HepG2 (cell line): Measurements from ENCODE around the gene KCNMB2. TPM values are rescaled to one million over a fixed set of nuclear protein-coding genes. Genes with fewer than 3 reads are reported as not detected.

Experiments used
- ATAC-seq: fragments of 200-7000 bp; cut with Tn5 transposase; 3 replicates; pipeline ENCODE4 v1.9.1; 2020; ENCODE audit warnings: mild to moderate bottlenecking, moderate library complexity
- BruUV-seq: library from RNA; stranded (reverse); fragments of 400-500 nt; replicated peaks from 2 replicates; lab custom pipeline; 2021; lab: Mats Ljungman, UMichigan
- CTCF ChIA-PET: fragments of 300-600 bp; formaldehyde crosslinking; extraction: SDS; loops from one replicate; lab custom pipeline; 2021; ENCODE audit warnings: low total read pairs, inconsistent platforms, low intra/inter-chr PET ratio; lab: Yijun Ruan, JAX
- POLR2A ChIA-PET: fragments of 350-600 bp; sonication (Branson Sonifier 250); formaldehyde crosslinking; loops from one replicate; lab custom pipeline; 2020; ENCODE audit warnings: antibody characterized with exemption, inconsistent platforms; lab: Yijun Ruan, JAX
- DNase-seq: peaks from one replicate; pipeline ENCODE4 v3.0.0-alpha.2; 2015; ENCODE audit warnings: low spot score
- FAIRE-seq: peaks from 3 replicates; lab custom pipeline; 2011; peaks lifted over from hg19 to GRCh38; lab: Jason Lieb, UNC
- H2AFZ ChIP-seq: one replicate; pipeline ENCODE4 v1.6.1; 2011; ENCODE audit warnings: low read length, inconsistent platforms
- H3K27ac ChIP-seq: fragments of 300-600 bp; 3 replicates; pipeline ENCODE4 v1.8.0; 2011; ENCODE audit warnings: mixed run types, mild to moderate bottlenecking, mixed read lengths, low read length, inconsistent platforms; ENCODE audit not compliant: insufficient read depth; ENCODE audit errors: extremely low read length
- H3K27me3 ChIP-seq, 2 experiments: fragments of 200-600 bp in 1 of 2; 2 replicates in 1 of 2; 3 replicates in 1 of 2; pipeline versions ENCODE4 v1.6.0 to v1.8.0; 2011; ENCODE audit warnings: low read length in 2 of 2, mild to moderate bottlenecking in 2 of 2, moderate library complexity in 2 of 2, inconsistent platforms in 1 of 2; ENCODE audit not compliant: insufficient read depth in 2 of 2, control insufficient read depth in 1 of 2
- H3K36me3 ChIP-seq, 2 experiments: fragments of 200-600 bp in 1 of 2; replicated peaks in 1 of 2; 2 replicates in 1 of 2; 3 replicates in 1 of 2; pipeline versions ENCODE4 v1.5.1 to v1.8.0; 2011; ENCODE audit warnings: low read length in 2 of 2, inconsistent platforms in 1 of 2; ENCODE audit not compliant: insufficient read depth in 2 of 2, control insufficient read depth in 1 of 2
- H3K4me1 ChIP-seq: 2 replicates; pipeline ENCODE4 v1.5.1; 2012; ENCODE audit warnings: low read length, inconsistent platforms; ENCODE audit not compliant: insufficient read depth
- H3K4me2 ChIP-seq: 2 replicates; pipeline ENCODE4 v1.6.0; 2011; ENCODE audit warnings: low read depth, low read length, inconsistent platforms
- H3K4me3 ChIP-seq, 3 experiments: fragments of 200-600 bp in 1 of 3; sonication (generic), shearing (Covaris generic) in 1 of 3; replicated peaks in 1 of 3; 2 replicates each; pipeline ENCODE4 v1.5.1; 2011 to 2016; ENCODE audit warnings: low read length in 3 of 3, inconsistent platforms in 2 of 3, low read depth in 2 of 3, mild to moderate bottlenecking in 2 of 3, control low read depth in 1 of 3, mixed read lengths in 1 of 3; ENCODE audit not compliant: insufficient read depth in 1 of 3
- H3K79me2 ChIP-seq: one replicate; pipeline ENCODE4 v1.6.1; 2011; ENCODE audit warnings: low read length, inconsistent platforms; ENCODE audit not compliant: insufficient read depth
- H3K9ac ChIP-seq: 2 replicates; pipeline ENCODE4 v1.6.0; 2011; ENCODE audit warnings: mild to moderate bottlenecking, low read depth, low read length, inconsistent platforms; ENCODE audit not compliant: insufficient read depth
- H3K9me3 ChIP-seq: 2 replicates; pipeline ENCODE4 v1.5.1; 2012; ENCODE audit warnings: mild to moderate bottlenecking, low read length
- H4K20me1 ChIP-seq: 2 replicates; pipeline ENCODE4 v1.6.0; 2011; ENCODE audit warnings: inconsistent platforms, mild to moderate bottlenecking, low read length, moderate library complexity; ENCODE audit not compliant: insufficient read depth
- CSRNP1 ChIP-seq: sonication (generic); formaldehyde crosslinking; IDR thresholded peaks from 2 replicates; pipeline ENCODE4 v1.8.1; 2023; ENCODE audit warnings: mild to moderate bottlenecking, missing genetic modification reagents
- DNMT3B ChIP-seq: conservative IDR thresholded peaks from 2 replicates; pipeline ENCODE4 v1.6.1; 2016; ENCODE audit warnings: missing biosample characterization, control low read depth
- ETV6 ChIP-seq: sonication (generic); formaldehyde crosslinking; conservative IDR thresholded peaks from 2 replicates; pipeline ENCODE4 v1.4.0; 2020; ENCODE audit warnings: missing genetic modification reagents
- FOXK1 ChIP-seq: sonication (generic); formaldehyde crosslinking; IDR thresholded peaks from 2 replicates; pipeline ENCODE4 v1.4.0; 2020; ENCODE audit warnings: low read depth, missing genetic modification reagents, borderline replicate concordance
- HNF4A ChIP-seq: sonication (generic); formaldehyde crosslinking; IDR thresholded peaks from 2 replicates; pipeline ENCODE4 v1.4.0; 2020; ENCODE audit warnings: missing genetic modification reagents
- KAT2B ChIP-seq: fragments of 150-350 bp; IDR thresholded peaks from 2 replicates; pipeline ENCODE4 v1.6.1; 2014; ENCODE audit warnings: low read depth, low read length, borderline replicate concordance
- MZF1 ChIP-seq: sonication (generic); formaldehyde crosslinking; IDR thresholded peaks from 2 replicates; pipeline ENCODE4 v1.8.1; 2023; ENCODE audit warnings: mild to moderate bottlenecking, missing genetic modification reagents, borderline replicate concordance
- NCOR1 ChIP-seq: fragments of 200-600 bp; sonication (generic); IDR thresholded peaks from 2 replicates; pipeline ENCODE4 v1.7.0; 2017; ENCODE audit warnings: antibody characterized with exemption, low read length, borderline replicate concordance
- NR2F1 ChIP-seq, 2 experiments: fragments of 450-650 bp in 1 of 2; formaldehyde crosslinking in 1 of 2; IDR thresholded peaks; 2 replicates each; pipeline versions ENCODE4 v1.5.0 to v1.6.1; 2016 to 2020; ENCODE audit warnings: mild to moderate bottlenecking in 1 of 2, missing compliant biosample characterization in 1 of 2, missing genetic modification reagents in 1 of 2, moderate library complexity in 1 of 2
- PHF20 ChIP-seq: sonication (generic); formaldehyde crosslinking; IDR thresholded peaks from 2 replicates; pipeline ENCODE4 v1.5.0; 2020; ENCODE audit warnings: mild to moderate bottlenecking, missing genetic modification reagents
- REPIN1 ChIP-seq: sonication (generic); formaldehyde crosslinking; IDR thresholded peaks from 2 replicates; pipeline ENCODE4 v1.8.0; 2022; ENCODE audit warnings: missing genetic modification reagents, low read depth, mild to moderate bottlenecking, borderline replicate concordance
- SIX4 ChIP-seq: sonication (generic); formaldehyde crosslinking; IDR thresholded peaks from 2 replicates; pipeline ENCODE4 v1.4.0; 2020; ENCODE audit warnings: missing genetic modification reagents
- YEATS2 ChIP-seq: sonication (generic); formaldehyde crosslinking; IDR thresholded peaks from 2 replicates; pipeline ENCODE4 v1.4.0; 2020; ENCODE audit warnings: missing genetic modification reagents, borderline replicate concordance
- ZBTB4 ChIP-seq: sonication (generic); formaldehyde crosslinking; IDR thresholded peaks from 2 replicates; pipeline ENCODE4 v1.4.0; 2020; ENCODE audit warnings: missing genetic modification reagents, mild to moderate bottlenecking, borderline replicate concordance
- ZMYM4 ChIP-seq: sonication (generic); formaldehyde crosslinking; IDR thresholded peaks from 2 replicates; pipeline ENCODE4 v1.8.1; 2023; ENCODE audit warnings: mild to moderate bottlenecking, missing genetic modification reagents
- ZNF30 ChIP-seq: sonication (generic); formaldehyde crosslinking; IDR thresholded peaks from 2 replicates; pipeline ENCODE4 v1.5.0; 2020; ENCODE audit warnings: mild to moderate bottlenecking, missing genetic modification reagents
- ZNF503 ChIP-seq: sonication (generic); formaldehyde crosslinking; IDR thresholded peaks from 2 replicates; pipeline ENCODE4 v1.4.0; 2020; ENCODE audit warnings: missing genetic modification reagents
- WGBS: methylation state at CpG from one replicate; pipeline ENCODE4 v1.1.6; 2017; ENCODE audit warnings: low lambda C conversion rate; 5-methylcytosine and 5-hydroxymethylcytosine counted together
- in situ Hi-C: cut with HindIII; loops from 2 replicates; pipeline ENCODE4 v1.10.0; 2017; ENCODE audit warnings: low pct_unique_long_range_greater_than_20kb; ENCODE audit not compliant: extremely low pct_ligation_motif_present
- intact Hi-C: fragments of 100-400 bp; cut with micrococcal nuclease; formaldehyde crosslinking; loops from one replicate; pipeline ENCODE4 v1.10.0; 2022; ENCODE audit not compliant: unreplicated experiment
- polyA plus RNA-seq, 8 experiments: library from polyadenylated mRNA; depleted of rRNA in 3 of 8; stranded (reverse) in 7 of 8; unstranded in 1 of 8; fragments of >200 nt; fragmentation: Illumina TruSeq in 4 of 8; extraction: Trizol in 4 of 8; gene quantifications; 2 replicates each; pipeline versions ENCODE4 v1.2.1 to v1.2.3, GENCODE V29; 2011 to 2016; ENCODE audit warnings: low read depth in 4 of 8, missing spikeins in 1 of 8, mixed read lengths in 1 of 8; ENCODE audit not compliant: insufficient read depth in 1 of 8
- total RNA-seq, 5 experiments: library from RNA; depleted of rRNA; stranded (reverse); fragments of >200 nt; fragmentation: Illumina TruSeq; extraction: Trizol; gene quantifications; 2 replicates each; pipeline ENCODE4 v1.2.3, GENCODE V29; 2016; ENCODE audit warnings: low read depth in 1 of 5

Gene KCNMB2
- total and polyA plus RNA-seq, 2 of the 13 experiments (the other 11 are each of a cell fraction or from before 2014, with no cell fraction given), result not detected

GRCh38 chr3:178669022-178669601, 132.9 kb downstream of the KCNMB2 start:
- H4K20me1 ChIP-seq, result no peaks in the 10 kb centered on the region
- 3% methylated on average over 2 of the region's 2 CpGs for WGBS
- in situ Hi-C loops (no loop called here), intact Hi-C loops (no loop called here)
- no peak overlapping the region for H2AFZ ChIP-seq
- no peak overlapping the region for H3K27ac ChIP-seq
- H3K9ac ChIP-seq, result no peak overlapping the region
- no peaks in the 10 kb centered on the region for H3K4me1 ChIP-seq
- no peaks in the 10 kb centered on the region for H3K79me2 ChIP-seq
- H3K4me3 ChIP-seq, result no peak overlapping the region
- CTCF ChIA-PET, result no interaction called here
- no peak for DNase-seq
- BruUV-seq, result no TSS peak
- no peaks in the 10 kb centered on the region for H3K36me3 ChIP-seq
- TF ChIP-seq ZNF503 (no peak), NR2F1 (CRISPR knock-in tag; IDR thresholded peaks at IDR 0.05) (no peak), KAT2B (no peak), CSRNP1 (CRISPR knock-in tag) (no peak), NCOR1 (no peak), FOXK1 (CRISPR knock-in tag) (no peak), MZF1 (CRISPR knock-in tag) (no peak), HNF4A (no peak), ZNF30 (CRISPR knock-in tag) (no peak), ETV6 (CRISPR knock-in tag) (no peak), YEATS2 (CRISPR knock-in tag) (no peak), DNMT3B (CRISPR knock-in tag) (no peak), ZBTB4 (CRISPR knock-in tag) (no peak), PHF20 (CRISPR knock-in tag) (no peak), SIX4 (CRISPR knock-in tag) (no peak), ZMYM4 (CRISPR knock-in tag) (no peak), REPIN1 (CRISPR knock-in tag) (no peak)
- no peak overlapping the region for H3K4me2 ChIP-seq
- ATAC-seq, result no peak
- no peaks in the 10 kb centered on the region for H3K27me3 ChIP-seq
- no peaks in the 10 kb centered on the region for H3K9me3 ChIP-seq
- POLR2A ChIA-PET, result no interaction called here
- no peak for FAIRE-seq
